Liver (tissue), 9 donors: ENCODE data around the gene FLNC. TPM values are rescaled to one million over a fixed set of nuclear protein-coding genes. Genes with fewer than 3 reads are reported as not detected.

Source experiments
- DNase-seq: peaks from one replicate; pipeline ENCODE4 v3.0.0-alpha.2; 2017; ENCODE audit warnings: low spot score
- H3K27ac ChIP-seq, 2 donors: one replicate each; pipeline ENCODE4 v1.7.0; 2013; ENCODE audit warnings: inconsistent platforms in 2 of 2, low read length in 2 of 2, control low read depth in 1 of 2, low read depth in 1 of 2, mild to moderate bottlenecking in 1 of 2
- H3K27me3 ChIP-seq, 4 donors: one replicate each; pipeline versions ENCODE4 v1.6.1 to v1.7.0; 2013; ENCODE audit warnings: low read length in 3 of 4, inconsistent platforms in 1 of 4, mild to moderate bottlenecking in 1 of 4, moderate library complexity in 1 of 4; ENCODE audit not compliant: control insufficient read depth in 4 of 4, insufficient read depth in 4 of 4
- H3K36me3 ChIP-seq, 4 donors: one replicate each; pipeline versions ENCODE4 v1.6.1 to v1.7.0; 2013; ENCODE audit warnings: low read length in 3 of 4, mild to moderate bottlenecking in 3 of 4, low read depth in 1 of 4, moderate library complexity in 1 of 4; ENCODE audit not compliant: control insufficient read depth in 4 of 4, insufficient read depth in 3 of 4
- H3K4me1 ChIP-seq, 4 donors: one replicate each; pipeline versions ENCODE4 v1.6.1 to v1.7.0; 2013; ENCODE audit warnings: low read length in 3 of 4, mild to moderate bottlenecking in 3 of 4, moderate library complexity in 1 of 4; ENCODE audit not compliant: control insufficient read depth in 4 of 4, insufficient read depth in 4 of 4
- H3K4me3 ChIP-seq, 3 donors: one replicate each; pipeline versions ENCODE4 v1.6.1 to v1.7.0; 2013; ENCODE audit warnings: low read length in 3 of 3, control low read depth in 1 of 3, low read depth in 1 of 3, mild to moderate bottlenecking in 1 of 3
- H3K9ac ChIP-seq, 2 donors: one replicate each; pipeline ENCODE4 v1.7.0; 2013; ENCODE audit warnings: low read length in 2 of 2, mild to moderate bottlenecking in 2 of 2, moderate library complexity in 2 of 2, control low read depth in 1 of 2, low read depth in 1 of 2
- H3K9me3 ChIP-seq, 4 donors: one replicate each; pipeline versions ENCODE4 v1.6.1 to v1.7.0; 2013; ENCODE audit warnings: low read length in 3 of 4; ENCODE audit not compliant: control insufficient read depth in 4 of 4
- EGR1 ChIP-seq, 2 donors: IDR thresholded peaks; 2 replicates each; pipeline ENCODE4 v1.6.1; 2016 to 2018; ENCODE audit warnings: antibody characterized with exemption in 2 of 2, low read depth in 2 of 2
- FOXA1 ChIP-seq: IDR thresholded peaks from 2 replicates; pipeline ENCODE4 v1.6.1; 2016; ENCODE audit warnings: antibody characterized with exemption
- FOXA2 ChIP-seq: IDR thresholded peaks from 2 replicates; pipeline ENCODE4 v1.6.1; 2016; ENCODE audit warnings: antibody characterized with exemption
- GABPA ChIP-seq, 2 donors: IDR thresholded peaks in 1 of 2; conservative IDR thresholded peaks in 1 of 2; 2 replicates each; pipeline ENCODE4 v1.6.1; 2016; ENCODE audit warnings: antibody characterized with exemption in 2 of 2, mild to moderate bottlenecking in 1 of 2, moderate library complexity in 1 of 2
- HNF4A ChIP-seq, 2 donors: conservative IDR thresholded peaks; 2 replicates each; pipeline ENCODE4 v1.6.1; 2016; ENCODE audit warnings: antibody characterized with exemption in 2 of 2, mild to moderate bottlenecking in 2 of 2
- HNF4G ChIP-seq: IDR thresholded peaks from 2 replicates; pipeline ENCODE4 v1.6.1; 2016; ENCODE audit warnings: antibody characterized with exemption
- JUND ChIP-seq, 2 donors: IDR thresholded peaks; 2 replicates each; pipeline ENCODE4 v1.6.1; 2016; ENCODE audit warnings: antibody characterized with exemption in 2 of 2
- NR2F2 ChIP-seq: IDR thresholded peaks from 2 replicates; pipeline ENCODE4 v1.6.1; 2016; ENCODE audit warnings: antibody characterized with exemption
- RAD21 ChIP-seq, 2 donors: IDR thresholded peaks; 2 replicates each; pipeline ENCODE4 v1.6.1; 2016; ENCODE audit warnings: antibody characterized with exemption in 2 of 2, mild to moderate bottlenecking in 2 of 2
- RXRA ChIP-seq, 2 donors: IDR thresholded peaks; 2 replicates each; pipeline ENCODE4 v1.6.1; 2017 to 2018; ENCODE audit warnings: antibody characterized with exemption in 2 of 2, mild to moderate bottlenecking in 1 of 2
- SP1 ChIP-seq: IDR thresholded peaks from 2 replicates; pipeline ENCODE4 v1.6.1; 2018; ENCODE audit warnings: antibody characterized with exemption, mild to moderate bottlenecking
- TAF1 ChIP-seq: conservative IDR thresholded peaks from 2 replicates; pipeline ENCODE4 v1.6.1; 2016; ENCODE audit warnings: antibody characterized with exemption, mild to moderate bottlenecking
- YY1 ChIP-seq: IDR thresholded peaks from 2 replicates; pipeline ENCODE4 v1.6.1; 2016; ENCODE audit warnings: antibody characterized with exemption, mild to moderate bottlenecking
- WGBS: extraction: QIAGEN DNeasy Blood & Tissue Kit; methylation state at CpG from one replicate; pipeline ENCODE4 v1.1.7; 2013; 5-methylcytosine and 5-hydroxymethylcytosine counted together
- polyA plus RNA-seq, 2 donors: library from polyadenylated mRNA; stranded (reverse) in 1 of 2; unstranded in 1 of 2; fragments of 200-250 nt in 1 of 2; fragments of >200 nt in 1 of 2; fragmentation: Nextera tagmentation in 1 of 2; extraction: Ambion mirVana in 1 of 2; gene quantifications; one replicate each; pipeline versions ENCODE4 v1.2.1 to v1.2.3, GENCODE V29; 2013 to 2015
- total RNA-seq, 2 donors: library from RNA; depleted of rRNA; stranded (reverse); fragments of >200 nt; gene quantifications; one replicate each; pipeline ENCODE4 v1.2.3, GENCODE V29; 2014
- TF ChIP-seq, protein P1 (sequence below): IDR thresholded peaks from 2 replicates; pipeline ENCODE4 v1.6.1; 2016; ENCODE audit warnings: antibody characterized with exemption
- TF ChIP-seq, protein P2 (sequence below): IDR thresholded peaks from 2 replicates; pipeline ENCODE4 v1.6.1; 2016; ENCODE audit warnings: antibody characterized with exemption
- TF ChIP-seq, protein P3 (sequence below): IDR thresholded peaks from 2 replicates; pipeline ENCODE4 v1.6.1; 2016; ENCODE audit warnings: antibody characterized with exemption, mild to moderate bottlenecking
- TF ChIP-seq, protein P4 (sequence below): IDR thresholded peaks from 2 replicates; pipeline ENCODE4 v1.6.1; 2016; ENCODE audit warnings: antibody characterized with exemption
- TF ChIP-seq, protein P5 (sequence below): fragments of 150-350 bp; IDR thresholded peaks from 2 replicates; pipeline ENCODE4 v1.5.1; 2017; ENCODE audit warnings: improper control_type of control experiment, low read depth, low read length; ENCODE audit not compliant: missing input control
- donor health status: healthy.
- donor health status: healthy.
- donor health status: healthy.
- donor health status: healthy.
- donor health status: healthy.

Gene FLNC
- total and polyA plus RNA-seq, 4 donors: 0.03 to 2.3 (median 0.53) TPM

DNA sequence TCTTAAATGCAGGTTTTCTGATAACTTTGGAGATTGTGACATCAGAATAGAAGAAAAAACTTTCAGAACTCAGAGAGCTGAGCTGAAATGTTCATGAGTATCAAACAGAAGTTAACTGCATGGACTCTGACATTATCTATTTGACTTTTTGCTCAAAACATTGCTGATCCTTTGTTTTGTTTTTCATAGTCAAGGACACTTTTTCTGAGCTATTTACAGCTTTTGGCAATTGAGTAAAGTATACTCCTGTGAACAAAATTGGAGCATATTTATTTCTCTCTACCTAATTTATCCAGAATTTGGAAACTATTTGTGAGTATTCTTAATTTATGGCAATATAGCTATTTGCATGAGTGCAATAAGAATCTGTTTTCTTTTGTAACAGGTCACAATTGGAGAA lies 69.2 kb downstream of the FLNC start:
- peaks cover 0 to 15% (median 10%) of the 10 kb centered on the region in 4 donors for H3K4me1 ChIP-seq
- TF ChIP-seq FOXA1 (no peak), HNF4A (conservative IDR thresholded peaks at IDR 0.05) (peak; percentile 26 to 36)
- TF ChIP-seq, protein P1, sequence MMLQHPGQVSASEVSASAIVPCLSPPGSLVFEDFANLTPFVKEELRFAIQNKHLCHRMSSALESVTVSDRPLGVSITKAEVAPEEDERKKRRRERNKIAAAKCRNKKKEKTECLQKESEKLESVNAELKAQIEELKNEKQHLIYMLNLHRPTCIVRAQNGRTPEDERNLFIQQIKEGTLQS: no peak
- no peak for DNase-seq
- H3K36me3 ChIP-seq: no peaks in the 10 kb centered on the region
- no peak overlapping the region for H3K4me3 ChIP-seq
- peak overlapping the region; percentile 73 to 84 for H3K27ac ChIP-seq
- H3K9me3 ChIP-seq: no peaks in the 10 kb centered on the region
- H3K27me3 ChIP-seq: no peaks in the 10 kb centered on the region
- peak overlapping the region in 1 of 2 donors; percentile 31 for H3K9ac ChIP-seq

DNA sequence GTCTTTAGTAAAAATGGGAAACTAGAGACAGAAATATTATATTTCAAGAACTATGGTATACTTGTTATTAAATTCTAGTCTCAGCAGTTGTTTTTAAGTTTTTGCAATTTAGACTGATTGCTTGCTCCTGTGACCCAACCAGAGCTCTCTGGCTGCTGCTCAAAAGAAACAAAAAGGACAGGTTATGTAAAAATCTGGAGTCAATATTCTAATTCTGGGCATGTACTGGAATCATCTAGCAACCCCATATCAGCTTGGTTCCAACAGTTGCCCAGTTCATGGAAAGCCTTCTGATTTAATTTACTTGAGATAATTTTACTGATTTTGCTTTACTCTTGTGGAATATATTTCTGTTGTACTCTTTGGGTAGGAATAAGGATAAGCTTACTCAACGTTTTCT lies 70.0 kb downstream of the FLNC start:
- DNase-seq: no peak

More for the DNA sequence above, 70.0 kb downstream of the FLNC start:
- Histone ChIP-seq H3K4me1 (peaks cover 0 to 17% (median 13%) of the 10 kb centered on the region in 4 donors), H3K4me3 (no peak overlapping the region), H3K9me3 (no peaks in the 10 kb centered on the region), H3K9ac (no peak overlapping the region), H3K36me3 (no peaks in the 10 kb centered on the region), H3K27me3 (no peaks in the 10 kb centered on the region), H3K27ac (peak overlapping the region; percentile 73 to 84)
- WGBS: 51% methylated on average over 1 of the region's 1 CpG
- TF ChIP-seq HNF4G: no peak
- TF ChIP-seq, protein P1: no peak
- peak; percentile 78 for TF ChIP-seq YY1
- TF ChIP-seq TAF1: no peak
- peak; percentile 6 to 20 for TF ChIP-seq RXRA (IDR thresholded peaks at IDR 0.05)
- no peak for TF ChIP-seq GABPA (IDR thresholded peaks at IDR 0.05 in 1 of 2, conservative IDR thresholded peaks at IDR 0.05 in 1 of 2)
- TF ChIP-seq, protein P2, sequence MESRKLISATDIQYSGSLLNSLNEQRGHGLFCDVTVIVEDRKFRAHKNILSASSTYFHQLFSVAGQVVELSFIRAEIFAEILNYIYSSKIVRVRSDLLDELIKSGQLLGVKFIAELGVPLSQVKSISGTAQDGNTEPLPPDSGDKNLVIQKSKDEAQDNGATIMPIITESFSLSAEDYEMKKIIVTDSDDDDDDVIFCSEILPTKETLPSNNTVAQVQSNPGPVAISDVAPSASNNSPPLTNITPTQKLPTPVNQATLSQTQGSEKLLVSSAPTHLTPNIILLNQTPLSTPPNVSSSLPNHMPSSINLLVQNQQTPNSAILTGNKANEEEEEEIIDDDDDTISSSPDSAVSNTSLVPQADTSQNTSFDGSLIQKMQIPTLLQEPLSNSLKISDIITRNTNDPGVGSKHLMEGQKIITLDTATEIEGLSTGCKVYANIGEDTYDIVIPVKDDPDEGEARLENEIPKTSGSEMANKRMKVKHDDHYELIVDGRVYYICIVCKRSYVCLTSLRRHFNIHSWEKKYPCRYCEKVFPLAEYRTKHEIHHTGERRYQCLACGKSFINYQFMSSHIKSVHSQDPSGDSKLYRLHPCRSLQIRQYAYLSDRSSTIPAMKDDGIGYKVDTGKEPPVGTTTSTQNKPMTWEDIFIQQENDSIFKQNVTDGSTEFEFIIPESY: no peak
- TF ChIP-seq, protein P3, sequence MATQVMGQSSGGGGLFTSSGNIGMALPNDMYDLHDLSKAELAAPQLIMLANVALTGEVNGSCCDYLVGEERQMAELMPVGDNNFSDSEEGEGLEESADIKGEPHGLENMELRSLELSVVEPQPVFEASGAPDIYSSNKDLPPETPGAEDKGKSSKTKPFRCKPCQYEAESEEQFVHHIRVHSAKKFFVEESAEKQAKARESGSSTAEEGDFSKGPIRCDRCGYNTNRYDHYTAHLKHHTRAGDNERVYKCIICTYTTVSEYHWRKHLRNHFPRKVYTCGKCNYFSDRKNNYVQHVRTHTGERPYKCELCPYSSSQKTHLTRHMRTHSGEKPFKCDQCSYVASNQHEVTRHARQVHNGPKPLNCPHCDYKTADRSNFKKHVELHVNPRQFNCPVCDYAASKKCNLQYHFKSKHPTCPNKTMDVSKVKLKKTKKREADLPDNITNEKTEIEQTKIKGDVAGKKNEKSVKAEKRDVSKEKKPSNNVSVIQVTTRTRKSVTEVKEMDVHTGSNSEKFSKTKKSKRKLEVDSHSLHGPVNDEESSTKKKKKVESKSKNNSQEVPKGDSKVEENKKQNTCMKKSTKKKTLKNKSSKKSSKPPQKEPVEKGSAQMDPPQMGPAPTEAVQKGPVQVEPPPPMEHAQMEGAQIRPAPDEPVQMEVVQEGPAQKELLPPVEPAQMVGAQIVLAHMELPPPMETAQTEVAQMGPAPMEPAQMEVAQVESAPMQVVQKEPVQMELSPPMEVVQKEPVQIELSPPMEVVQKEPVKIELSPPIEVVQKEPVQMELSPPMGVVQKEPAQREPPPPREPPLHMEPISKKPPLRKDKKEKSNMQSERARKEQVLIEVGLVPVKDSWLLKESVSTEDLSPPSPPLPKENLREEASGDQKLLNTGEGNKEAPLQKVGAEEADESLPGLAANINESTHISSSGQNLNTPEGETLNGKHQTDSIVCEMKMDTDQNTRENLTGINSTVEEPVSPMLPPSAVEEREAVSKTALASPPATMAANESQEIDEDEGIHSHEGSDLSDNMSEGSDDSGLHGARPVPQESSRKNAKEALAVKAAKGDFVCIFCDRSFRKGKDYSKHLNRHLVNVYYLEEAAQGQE: peak; percentile 32
- no peak for TF ChIP-seq FOXA1
- TF ChIP-seq FOXA2: no peak
- no peak for TF ChIP-seq RAD21 (IDR thresholded peaks at IDR 0.05)
- TF ChIP-seq EGR1 (IDR thresholded peaks at IDR 0.05; ENCODE audit: low read depth in 2 of 2): no peak
- peak in 1 of 2 donors; percentile 11 for TF ChIP-seq JUND (IDR thresholded peaks at IDR 0.05)
- TF ChIP-seq NR2F2: no peak
- TF ChIP-seq SP1: peak; percentile 19
- peak; percentile 46 to 55 for TF ChIP-seq HNF4A (conservative IDR thresholded peaks at IDR 0.05)
- TF ChIP-seq, protein P4, sequence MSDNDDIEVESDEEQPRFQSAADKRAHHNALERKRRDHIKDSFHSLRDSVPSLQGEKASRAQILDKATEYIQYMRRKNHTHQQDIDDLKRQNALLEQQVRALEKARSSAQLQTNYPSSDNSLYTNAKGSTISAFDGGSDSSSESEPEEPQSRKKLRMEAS: no peak
- TF ChIP-seq, protein P5, sequence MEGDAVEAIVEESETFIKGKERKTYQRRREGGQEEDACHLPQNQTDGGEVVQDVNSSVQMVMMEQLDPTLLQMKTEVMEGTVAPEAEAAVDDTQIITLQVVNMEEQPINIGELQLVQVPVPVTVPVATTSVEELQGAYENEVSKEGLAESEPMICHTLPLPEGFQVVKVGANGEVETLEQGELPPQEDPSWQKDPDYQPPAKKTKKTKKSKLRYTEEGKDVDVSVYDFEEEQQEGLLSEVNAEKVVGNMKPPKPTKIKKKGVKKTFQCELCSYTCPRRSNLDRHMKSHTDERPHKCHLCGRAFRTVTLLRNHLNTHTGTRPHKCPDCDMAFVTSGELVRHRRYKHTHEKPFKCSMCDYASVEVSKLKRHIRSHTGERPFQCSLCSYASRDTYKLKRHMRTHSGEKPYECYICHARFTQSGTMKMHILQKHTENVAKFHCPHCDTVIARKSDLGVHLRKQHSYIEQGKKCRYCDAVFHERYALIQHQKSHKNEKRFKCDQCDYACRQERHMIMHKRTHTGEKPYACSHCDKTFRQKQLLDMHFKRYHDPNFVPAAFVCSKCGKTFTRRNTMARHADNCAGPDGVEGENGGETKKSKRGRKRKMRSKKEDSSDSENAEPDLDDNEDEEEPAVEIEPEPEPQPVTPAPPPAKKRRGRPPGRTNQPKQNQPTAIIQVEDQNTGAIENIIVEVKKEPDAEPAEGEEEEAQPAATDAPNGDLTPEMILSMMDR: no peak
